GM18517 (cell line): ENCODE data around the gene PRMT7.

Experiments
- ATAC-seq: cut with Tn5 transposase; IDR thresholded peaks from one replicate; pipeline ENCODE4 v1.9.1; 2021; ENCODE audit warnings: mild to moderate bottlenecking, moderate library complexity; ENCODE audit not compliant: unreplicated experiment

PRMT7 gene

GRCh38 chr16:68387301-68387700, 76.5 kb downstream of the PRMT7 start:
- no peak for ATAC-seq

GRCh38 chr16:68388124-68388523, 77.3 kb downstream of the PRMT7 start:
- ATAC-seq, result no peak

GRCh38 chr16:68389006-68389405, 78.2 kb downstream of the PRMT7 start:
- ATAC-seq, result no peak

GRCh38 chr16:68389750-68390371, 79.0 kb downstream of the PRMT7 start:
- no peak for ATAC-seq

- ATAC-seq, result no peak
Observed at GRCh38 chr16:68393333-68393732, 82.5 kb downstream of the PRMT7 start.

- ATAC-seq, result no peak
Observed at GRCh38 chr16:68395167-68395786, 84.5 kb downstream of the PRMT7 start.

GRCh38 chr16:68395815-68396214, 85.0 kb downstream of the PRMT7 start:
- no peak for ATAC-seq

- no peak for ATAC-seq
Observed at GRCh38 chr16:68396481-68396880, 85.7 kb downstream of the PRMT7 start.

- ATAC-seq, result no peak
Observed at GRCh38 chr16:68397710-68398201, 86.9 kb downstream of the PRMT7 start.

GRCh38 chr16:68399456-68399855, 88.6 kb downstream of the PRMT7 start:
- ATAC-seq, result no peak

- ATAC-seq, result no peak
Observed at GRCh38 chr16:68400083-68400923, 89.5 kb downstream of the PRMT7 start.

- ATAC-seq, result no peak
Observed at GRCh38 chr16:68400924-68401460, 90.2 kb downstream of the PRMT7 start.

GRCh38 chr16:68401871-68402747, 91.3 kb downstream of the PRMT7 start:
- ATAC-seq, result no peak

- no peak for ATAC-seq
Observed at GRCh38 chr16:68402748-68403040, 91.9 kb downstream of the PRMT7 start.

- ATAC-seq, result no peak
Observed at GRCh38 chr16:68403177-68403576, 92.4 kb downstream of the PRMT7 start.

GRCh38 chr16:68403704-68404103, 92.9 kb downstream of the PRMT7 start:
- no peak for ATAC-seq

GRCh38 chr16:68404736-68405345, 94.0 kb downstream of the PRMT7 start:
- ATAC-seq, result no peak

- ATAC-seq, result no peak
Observed at GRCh38 chr16:68406458-68407152, 95.8 kb downstream of the PRMT7 start.
